GM12801 (cell line): ENCODE measurements around the gene NIT1.

Experiments
- TF ChIP-seq, protein P1 (sequence below): IDR thresholded peaks from one replicate; pipeline ENCODE4 v1.5.1; 2011; ENCODE audit warnings: control low read depth; ENCODE audit not compliant: insufficient read length; ENCODE audit errors: extremely low read depth

Gene NIT1

DNA sequence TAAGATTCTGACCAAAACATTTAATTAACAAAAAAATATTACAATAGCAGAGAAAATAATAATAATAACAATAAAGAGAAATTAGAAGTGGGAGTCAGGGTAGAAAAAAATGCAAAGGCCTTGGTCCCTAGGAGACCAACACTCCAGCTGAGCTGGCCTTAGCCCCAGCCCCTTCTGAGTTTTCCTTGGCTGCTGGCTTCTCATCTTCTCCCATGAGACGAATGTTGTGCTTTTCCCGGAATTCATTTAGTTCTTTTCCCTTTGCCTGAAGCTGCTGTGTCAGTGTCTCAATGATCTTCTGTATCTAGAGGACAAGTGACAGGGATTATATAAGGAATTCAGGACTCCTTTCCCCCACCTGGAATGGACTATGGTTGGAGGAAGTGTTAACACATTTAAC lies 17.3 kb upstream of the NIT1 start:
- TF ChIP-seq, protein P1, sequence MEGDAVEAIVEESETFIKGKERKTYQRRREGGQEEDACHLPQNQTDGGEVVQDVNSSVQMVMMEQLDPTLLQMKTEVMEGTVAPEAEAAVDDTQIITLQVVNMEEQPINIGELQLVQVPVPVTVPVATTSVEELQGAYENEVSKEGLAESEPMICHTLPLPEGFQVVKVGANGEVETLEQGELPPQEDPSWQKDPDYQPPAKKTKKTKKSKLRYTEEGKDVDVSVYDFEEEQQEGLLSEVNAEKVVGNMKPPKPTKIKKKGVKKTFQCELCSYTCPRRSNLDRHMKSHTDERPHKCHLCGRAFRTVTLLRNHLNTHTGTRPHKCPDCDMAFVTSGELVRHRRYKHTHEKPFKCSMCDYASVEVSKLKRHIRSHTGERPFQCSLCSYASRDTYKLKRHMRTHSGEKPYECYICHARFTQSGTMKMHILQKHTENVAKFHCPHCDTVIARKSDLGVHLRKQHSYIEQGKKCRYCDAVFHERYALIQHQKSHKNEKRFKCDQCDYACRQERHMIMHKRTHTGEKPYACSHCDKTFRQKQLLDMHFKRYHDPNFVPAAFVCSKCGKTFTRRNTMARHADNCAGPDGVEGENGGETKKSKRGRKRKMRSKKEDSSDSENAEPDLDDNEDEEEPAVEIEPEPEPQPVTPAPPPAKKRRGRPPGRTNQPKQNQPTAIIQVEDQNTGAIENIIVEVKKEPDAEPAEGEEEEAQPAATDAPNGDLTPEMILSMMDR, result no peak

DNA sequence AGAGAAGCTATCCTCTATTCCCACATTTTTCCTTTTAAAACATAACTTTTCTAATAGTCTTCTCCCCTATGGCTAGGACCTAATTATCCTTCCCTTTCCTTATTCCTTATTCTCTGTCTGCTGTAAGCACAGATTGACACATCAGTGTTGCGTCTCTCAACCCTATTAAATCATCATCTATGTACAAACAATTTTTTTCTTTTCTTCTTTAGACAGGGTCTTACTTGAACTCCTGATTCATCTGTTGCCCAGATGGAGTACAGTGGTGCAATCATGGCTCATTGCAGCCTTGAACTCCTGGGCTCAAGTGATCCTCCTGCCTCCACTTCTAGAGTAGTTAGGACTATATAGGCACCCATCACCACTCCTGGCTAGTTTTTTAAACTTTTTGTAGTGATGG lies 11.5 kb upstream of the NIT1 start:
- TF ChIP-seq, protein P1, result no peak

GRCh38 chr1:161111117-161111516 lies 6.8 kb upstream of the NIT1 start:
- TF ChIP-seq, protein P1, result no peak

GRCh38 chr1:161111527-161111926 lies 6.4 kb upstream of the NIT1 start:
- TF ChIP-seq, protein P1, result no peak

- TF ChIP-seq, protein P1, result no peak
These were observed 4.0 kb upstream of the NIT1 start for GRCh38 chr1:161113915-161114314.

DNA sequence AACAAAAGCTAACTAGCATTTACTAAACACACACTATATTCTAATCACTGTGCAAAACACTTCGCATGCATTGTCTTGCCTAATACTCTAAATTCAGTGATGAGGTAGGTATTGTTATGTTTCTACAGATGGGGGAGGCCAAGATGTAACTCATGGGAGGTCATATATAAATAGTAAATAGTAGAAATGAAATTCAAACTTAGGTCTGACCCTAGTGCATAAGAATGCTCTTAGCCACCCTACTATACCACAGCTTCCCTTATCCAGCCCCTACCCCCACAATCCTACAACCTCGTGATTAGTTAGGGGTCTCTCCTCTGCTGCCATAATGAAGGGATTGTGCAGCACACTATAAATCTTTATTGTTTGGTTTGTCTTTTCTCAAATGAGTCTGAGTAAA lies 3.3 kb upstream of the NIT1 start:
- TF ChIP-seq, protein P1, result no peak

- TF ChIP-seq, protein P1, result no peak
These were observed 2.7 kb upstream of the NIT1 start for GRCh38 chr1:161115132-161115711.
